Neural cell (in vitro differentiated cells): ENCODE data around the gene DOCK2. TPM values are rescaled to one million over a fixed set of nuclear protein-coding genes. Genes with fewer than 3 reads are reported as not detected.

ENCODE experiments used
- H2AFZ ChIP-seq: fragments of 200-600, 300-800 bp; sonication (generic), shearing (Covaris generic); 2 replicates; pipeline ENCODE4 v1.6.0; 2014; ENCODE audit warnings: low read depth, mild to moderate bottlenecking, antibody characterized with exemption, low read length, moderate library complexity
- H3F3A ChIP-seq: fragments of 200-600 bp; shearing (Covaris generic); 2 replicates; pipeline ENCODE4 v1.6.1; 2016; ENCODE audit warnings: mild to moderate bottlenecking, moderate library complexity, mixed read lengths, antibody characterized with exemption, low read length; ENCODE audit not compliant: insufficient read depth, poor library complexity, severe bottlenecking
- H3K27ac ChIP-seq: fragments of 200-600, 300-800 bp; sonication (generic), shearing (Covaris generic); 2 replicates; pipeline ENCODE4 v1.5.1; 2014; ENCODE audit warnings: mild to moderate bottlenecking, low read length, moderate library complexity
- H3K27me3 ChIP-seq: fragments of 300-800, 200-600 bp; sonication (generic), shearing (Covaris generic); 2 replicates; pipeline ENCODE4 v1.6.0; 2014; ENCODE audit warnings: mild to moderate bottlenecking, low read depth, low read length, moderate library complexity; ENCODE audit not compliant: insufficient read depth
- H3K36me3 ChIP-seq: fragments of 300-800, 200-600 bp; sonication (generic), shearing (Covaris generic); 2 replicates; pipeline ENCODE4 v1.5.1; 2014; ENCODE audit warnings: mild to moderate bottlenecking, antibody characterized with exemption, low read length, moderate library complexity; ENCODE audit not compliant: insufficient read depth
- H3K4me2 ChIP-seq: fragments of 300-800, 200-600 bp; sonication (generic), shearing (Covaris generic); 2 replicates; pipeline ENCODE4 v1.6.0; 2014; ENCODE audit warnings: mild to moderate bottlenecking, low read length
- H3K4me3 ChIP-seq: fragments of 300-800, 200-600 bp; sonication (generic), shearing (Covaris generic); 2 replicates; pipeline ENCODE4 v1.5.1; 2014; ENCODE audit warnings: mild to moderate bottlenecking, low read length, moderate library complexity
- H3K79me2 ChIP-seq: fragments of 200-600 bp; shearing (Covaris generic); replicated peaks from 2 replicates; pipeline ENCODE4 v1.6.0; 2014; ENCODE audit warnings: mild to moderate bottlenecking, low read length, moderate library complexity; ENCODE audit not compliant: insufficient read depth
- H3K9ac ChIP-seq: fragments of 300-800, 200-600 bp; sonication (generic), shearing (Covaris generic); 2 replicates; pipeline ENCODE4 v1.6.1; 2016; ENCODE audit warnings: mild to moderate bottlenecking, low read length, mixed read lengths
- H3K9me2 ChIP-seq: fragments of 200-600 bp; shearing (Covaris generic); 2 replicates; pipeline ENCODE4 v1.6.1; 2016; ENCODE audit warnings: mild to moderate bottlenecking, low read length, mixed read lengths; ENCODE audit not compliant: insufficient read depth
- H3K9me3 ChIP-seq: fragments of 200-600, 300-800 bp; sonication (generic), shearing (Covaris generic); 2 replicates; pipeline ENCODE4 v1.6.1; 2016; ENCODE audit warnings: mild to moderate bottlenecking, mixed run types, low read length, moderate library complexity, mixed read lengths
- H4K20me1 ChIP-seq: fragments of 200-600 bp; shearing (Covaris generic); 2 replicates; pipeline ENCODE4 v1.6.1; 2016; ENCODE audit warnings: mild to moderate bottlenecking, mixed run types; ENCODE audit not compliant: insufficient read depth
- CTCF ChIP-seq: fragments of 450-650 bp; IDR thresholded peaks from 2 replicates; pipeline ENCODE4 v1.5.1; 2014; ENCODE audit warnings: antibody characterized with exemption, mild to moderate bottlenecking, moderate library complexity; ENCODE audit not compliant: poor library complexity, severe bottlenecking
- EP300 ChIP-seq: fragments of 450-650 bp; conservative IDR thresholded peaks from 2 replicates; pipeline ENCODE4 v1.6.1; 2014; ENCODE audit warnings: antibody characterized with exemption, mild to moderate bottlenecking, moderate library complexity; ENCODE audit not compliant: poor library complexity, severe bottlenecking
- EZH2 ChIP-seq: fragments of 200-600, 300-800 bp; shearing (Covaris generic), sonication (generic); IDR thresholded peaks from 2 replicates; pipeline ENCODE4 v1.6.1; 2014; ENCODE audit warnings: antibody characterized with exemption, low read length, borderline replicate concordance, mild to moderate bottlenecking; ENCODE audit not compliant: insufficient read depth, poor library complexity, severe bottlenecking
- MXI1 ChIP-seq: fragments of 450-650 bp; conservative IDR thresholded peaks from 2 replicates; pipeline ENCODE4 v1.6.1; 2014; ENCODE audit warnings: antibody characterized with exemption, mild to moderate bottlenecking; ENCODE audit not compliant: poor library complexity, severe bottlenecking
- POLR2AphosphoS5 ChIP-seq: IDR thresholded peaks from 2 replicates; pipeline ENCODE4 v1.6.1; 2012
- RAD21 ChIP-seq: fragments of 450-650 bp; conservative IDR thresholded peaks from 2 replicates; pipeline ENCODE4 v1.6.1; 2014; ENCODE audit warnings: antibody characterized with exemption, mild to moderate bottlenecking, moderate library complexity
- REST ChIP-seq: IDR thresholded peaks from 2 replicates; pipeline ENCODE4 v1.6.1; 2012; ENCODE audit warnings: borderline replicate concordance
- SMC3 ChIP-seq: fragments of 450-650 bp; conservative IDR thresholded peaks from 2 replicates; pipeline ENCODE4 v1.6.1; 2014; ENCODE audit warnings: antibody characterized with exemption, mild to moderate bottlenecking, moderate library complexity; ENCODE audit not compliant: poor library complexity
- TAF1 ChIP-seq: IDR thresholded peaks from 2 replicates; pipeline ENCODE4 v1.6.1; 2012; ENCODE audit warnings: low read depth
- polyA plus RNA-seq: library from polyadenylated mRNA; depleted of rRNA; stranded (reverse); fragments of >200 nt; gene quantifications from 2 replicates; pipeline ENCODE4 v1.2.3, GENCODE V29; 2014

The DOCK2 gene
- polyA plus RNA-seq, 1 donor from 2014 or later: 0.15 TPM

GRCh38 chr5:169746147-169746694 is 109.1 kb downstream of the DOCK2 start:
- no peaks in the 10 kb centered on the region for H3K27me3 ChIP-seq
- H3K9me3 ChIP-seq: no peaks in the 10 kb centered on the region
- no peaks in the 10 kb centered on the region for H3K9me2 ChIP-seq
- no peaks in the 10 kb centered on the region for H3K36me3 ChIP-seq
- no peak overlapping the region for H3K27ac ChIP-seq
- no peaks in the 10 kb centered on the region for H4K20me1 ChIP-seq
- H3K4me3 ChIP-seq: no peak overlapping the region
- H3K9ac ChIP-seq: no peak overlapping the region
- no peaks in the 10 kb centered on the region for H3F3A ChIP-seq
- no peak overlapping the region for H2AFZ ChIP-seq
- H3K4me2 ChIP-seq: no peak overlapping the region
- TF ChIP-seq POLR2AphosphoS5 (no peak), EP300 (no peak), MXI1 (no peak), REST (no peak), CTCF (no peak), TAF1 (no peak), EZH2 (no peak), RAD21 (no peak), SMC3 (no peak)
- no peaks in the 10 kb centered on the region for H3K79me2 ChIP-seq

GRCh38 chr5:169748174-169748573 is 111.1 kb downstream of the DOCK2 start:
- Histone ChIP-seq H3K79me2 (no peaks in the 10 kb centered on the region), H3K9me2 (no peaks in the 10 kb centered on the region), H4K20me1 (no peaks in the 10 kb centered on the region), H3K9me3 (no peaks in the 10 kb centered on the region), H3K27me3 (no peaks in the 10 kb centered on the region), H3K36me3 (no peaks in the 10 kb centered on the region), H3K4me3 (no peak overlapping the region), H2AFZ (no peak overlapping the region), H3K9ac (no peak overlapping the region), H3K27ac (no peak overlapping the region), H3F3A (no peaks in the 10 kb centered on the region), H3K4me2 (no peak overlapping the region)
- TF ChIP-seq SMC3 (no peak), TAF1 (no peak), EP300 (no peak), MXI1 (no peak), CTCF (no peak), RAD21 (no peak), EZH2 (no peak), POLR2AphosphoS5 (no peak), REST (no peak)
